Right forelimb (tissue), 1 donor: ENCODE data around the gene ZNF117.
"Not testable (repeated sequence)": the region's sequence is repeated elsewhere in the genome, so short reads cannot be mapped to it uniquely, and the experiment has no call there.

Experiments
- DNase-seq: peaks from one replicate; pipeline ENCODE4 v3.0.0-alpha.2; 2018

Gene ZNF117

GRCh38 chr7:64993901-64994300 is 3.1 kb upstream of the ZNF117 start:
- DNase-seq: no peak

- DNase-seq: no peak
These were observed 2.1 kb upstream of the ZNF117 start for GRCh38 chr7:64992971-64993370.

- no peak for DNase-seq
These were observed 620 bp downstream of the ZNF117 start for GRCh38 chr7:64990216-64990615.

GRCh38 chr7:64978497-64979203 is 12.2 kb downstream of the ZNF117 start:
- DNase-seq: no peak

GRCh38 chr7:64965594-64965993 is 25.2 kb downstream of the ZNF117 start:
- DNase-seq: no peak

- DNase-seq: no peak
These were observed 31.6 kb downstream of the ZNF117 start for GRCh38 chr7:64959072-64959747.

GRCh38 chr7:64951250-64951848 is 39.5 kb downstream of the ZNF117 start:
- DNase-seq: no peak

- DNase-seq: not testable (repeated sequence)
These were observed 40.2 kb downstream of the ZNF117 start for GRCh38 chr7:64950673-64951072.

- not testable (repeated sequence) for DNase-seq
These were observed 42.1 kb downstream of the ZNF117 start for GRCh38 chr7:64948774-64949173.

GRCh38 chr7:64947252-64948000 is 43.4 kb downstream of the ZNF117 start:
- DNase-seq: peak; percentile 48

GRCh38 chr7:64946772-64947171 is 44.1 kb downstream of the ZNF117 start:
- no peak for DNase-seq

- no peak for DNase-seq
These were observed 45.2 kb downstream of the ZNF117 start for GRCh38 chr7:64945503-64946175.

- DNase-seq: not testable (repeated sequence)
These were observed 46.0 kb downstream of the ZNF117 start for GRCh38 chr7:64944667-64945502.

GRCh38 chr7:64940021-64940420 is 50.8 kb downstream of the ZNF117 start:
- not testable (repeated sequence) for DNase-seq

GRCh38 chr7:64938540-64938939 is 52.3 kb downstream of the ZNF117 start:
- DNase-seq: no peak

GRCh38 chr7:64934478-64934877 is 56.4 kb downstream of the ZNF117 start:
- DNase-seq: no peak

GRCh38 chr7:64928252-64929187 is 62.3 kb downstream of the ZNF117 start:
- not testable (repeated sequence) for DNase-seq
